Measurements from ENCODE around the gene SLC25A52.

GRCh38 chr18:31795747-31796146 lies 35.1 kb upstream of the SLC25A52 start:
- TF ChIP-seq FOXA3 (CRISPR knock-in tag; conservative IDR thresholded peaks at IDR 0.05 in 1 of 2, IDR thresholded peaks at IDR 0.05 in 1 of 2) (no peak), ZBTB1 (CRISPR knock-in tag; IDR thresholded peaks at IDR 0.05; ENCODE audit: borderline replicate concordance, low read depth) (no peak)

Measured in K562 (cell line).